GM12878 (cell line): Measurements from ENCODE around the gene ZC3H15. TPM values are rescaled to one million over a fixed set of nuclear protein-coding genes. Genes with fewer than 3 reads are reported as not detected.

Experiments used
- ATAC-seq: fragments of 200-7000 bp; cut with Tn5 transposase; 3 replicates; pipeline ENCODE4 v1.9.1; 2020; ENCODE audit warnings: mild to moderate bottlenecking, moderate library complexity
- BruUV-seq: library from RNA; stranded (reverse); fragments of 400-500 nt; replicated peaks from 2 replicates; lab custom pipeline; 2021; lab: Mats Ljungman, UMichigan
- CTCF ChIA-PET: fragments of 300-600 bp; sonication (Branson Sonifier 250); formaldehyde crosslinking; extraction: SDS; loops from one replicate; lab custom pipeline; 2021; ENCODE audit warnings: inconsistent platforms; lab: Yijun Ruan, JAX
- POLR2A ChIA-PET: fragments of 350-600 bp; formaldehyde crosslinking; extraction: SDS; loops from one replicate; lab custom pipeline; 2021; ENCODE audit warnings: inconsistent platforms; lab: Charles Lee
- RAD21 ChIA-PET: fragments of 300-600 bp; sonication (Branson Sonifier 250); formaldehyde crosslinking; loops from one replicate; lab custom pipeline; 2023; ENCODE audit warnings: antibody characterized with exemption; ENCODE audit not compliant: unreplicated experiment; lab: Charles Lee
- SMC1A ChIA-PET: fragments of 300-600 bp; sonication (Branson Sonifier 250); formaldehyde crosslinking; loops from one replicate; lab custom pipeline; 2023; ENCODE audit not compliant: unreplicated experiment, uncharacterized antibody; lab: Charles Lee
- DNase-seq: peaks from one replicate; pipeline ENCODE4 v3.0.0-alpha.2; 2011; ENCODE audit warnings: low read depth, low spot score
- FAIRE-seq: peaks from 3 replicates; lab custom pipeline; 2011; peaks lifted over from hg19 to GRCh38; lab: Jason Lieb, UNC
- H2AFZ ChIP-seq: 2 replicates; pipeline ENCODE4 v1.6.0; 2011; ENCODE audit warnings: low read depth, low read length, control low read depth; ENCODE audit not compliant: control insufficient read depth
- H3K27ac ChIP-seq: 2 replicates; pipeline ENCODE4 v1.5.1; 2011; ENCODE audit warnings: control low read depth; ENCODE audit not compliant: control insufficient read depth, insufficient read depth
- H3K27me3 ChIP-seq, 2 experiments: replicated peaks in 1 of 2; 2 replicates each; pipeline versions ENCODE4 v1.6.0 to v1.6.1; 2011; ENCODE audit warnings: low read length in 1 of 2; ENCODE audit not compliant: control insufficient read depth in 2 of 2, insufficient read depth in 2 of 2
- H3K36me3 ChIP-seq, 2 experiments: 2 replicates each; pipeline ENCODE4 v1.5.1; 2011; ENCODE audit warnings: low read length in 1 of 2; ENCODE audit not compliant: control insufficient read depth in 2 of 2, insufficient read depth in 2 of 2
- H3K4me1 ChIP-seq: 2 replicates; pipeline ENCODE4 v1.6.1; 2011; ENCODE audit warnings: mild to moderate bottlenecking, low read length, moderate library complexity, mixed read lengths; ENCODE audit not compliant: control insufficient read depth, insufficient read depth
- H3K4me2 ChIP-seq: 2 replicates; pipeline ENCODE4 v1.6.0; 2011; ENCODE audit warnings: control low read depth; ENCODE audit not compliant: control insufficient read depth, insufficient read depth
- H3K4me3 ChIP-seq: fragments of 200-600 bp; sonication (generic); 2 replicates; pipeline ENCODE4 v1.5.1; 2016
- H3K79me2 ChIP-seq: 2 replicates; pipeline ENCODE4 v1.6.0; 2011; ENCODE audit warnings: low read length; ENCODE audit not compliant: control insufficient read depth, insufficient read depth
- H3K9ac ChIP-seq: 2 replicates; pipeline ENCODE4 v1.8.0; 2011; ENCODE audit warnings: low read length, control low read depth, mixed read lengths; ENCODE audit not compliant: control insufficient read depth, insufficient read depth
- H3K9me3 ChIP-seq: replicated peaks from 3 replicates; pipeline ENCODE4 v1.5.1; 2011; ENCODE audit warnings: mild to moderate bottlenecking, low read length; ENCODE audit not compliant: control insufficient read depth, insufficient read depth
- H4K20me1 ChIP-seq: 2 replicates; pipeline ENCODE4 v1.6.0; 2011; ENCODE audit not compliant: control insufficient read depth, insufficient read depth
- ATF7 ChIP-seq: fragments of 450-650 bp; IDR thresholded peaks from 2 replicates; pipeline ENCODE4 v1.6.1; 2016; ENCODE audit warnings: low read depth, mild to moderate bottlenecking
- CBX3 ChIP-seq: fragments of 200-600 bp; sonication (generic); IDR thresholded peaks from 2 replicates; pipeline ENCODE4 v1.6.1; 2016; ENCODE audit warnings: low read depth, borderline replicate concordance
- CREB1 ChIP-seq: IDR thresholded peaks from 2 replicates; pipeline ENCODE4 v1.6.1; 2012; ENCODE audit warnings: low read depth, mild to moderate bottlenecking, inconsistent platforms
- MEF2B ChIP-seq: fragments of 450-650 bp; IDR thresholded peaks from 2 replicates; pipeline ENCODE4 v1.6.1; 2018; ENCODE audit warnings: mild to moderate bottlenecking, moderate library complexity; ENCODE audit not compliant: partially characterized antibody, poor library complexity, severe bottlenecking
- MXI1 ChIP-seq: fragments of 150-350 bp; IDR thresholded peaks from 2 replicates; pipeline ENCODE4 v1.6.1; 2011; ENCODE audit warnings: low read depth, mild to moderate bottlenecking, inconsistent platforms, low read length, improper control_type of control experiment
- NFIC ChIP-seq: IDR thresholded peaks from 2 replicates; pipeline ENCODE4 v1.6.1; 2012; ENCODE audit warnings: low read depth, mild to moderate bottlenecking, inconsistent platforms, low read length, moderate library complexity
- NR2F1 ChIP-seq: fragments of 450-650 bp; conservative IDR thresholded peaks from 2 replicates; pipeline ENCODE4 v1.6.1; 2017; ENCODE audit warnings: mild to moderate bottlenecking
- PBX3 ChIP-seq: IDR thresholded peaks from 2 replicates; pipeline ENCODE4 v1.6.1; 2011; ENCODE audit warnings: mild to moderate bottlenecking, low read depth, low read length, moderate library complexity; ENCODE audit not compliant: insufficient replicate concordance
- RB1 ChIP-seq: fragments of 450-650 bp; formaldehyde crosslinking; IDR thresholded peaks from 2 replicates; pipeline ENCODE4 v1.6.1; 2017; ENCODE audit warnings: mild to moderate bottlenecking, borderline replicate concordance
- SUPT20H ChIP-seq: IDR thresholded peaks from 2 replicates; pipeline ENCODE4 v1.6.1; 2011; ENCODE audit warnings: low read depth, mild to moderate bottlenecking, low read length, moderate library complexity, borderline replicate concordance; ENCODE audit not compliant: control insufficient read depth
- ZNF217 ChIP-seq: fragments of 450-650 bp; IDR thresholded peaks from 2 replicates; pipeline ENCODE4 v1.6.1; 2017; ENCODE audit warnings: antibody characterized with exemption, mild to moderate bottlenecking
- ZNF622 ChIP-seq: fragments of 450-650 bp; IDR thresholded peaks from 2 replicates; pipeline ENCODE4 v1.6.1; 2017; ENCODE audit warnings: mild to moderate bottlenecking, inconsistent platforms
- ZNF687 ChIP-seq: fragments of 450-650 bp; IDR thresholded peaks from 2 replicates; pipeline ENCODE4 v1.6.1; 2017; ENCODE audit warnings: mild to moderate bottlenecking, moderate library complexity
- WGBS: methylation state at CpG from one replicate; pipeline ENCODE4 v1.1.6; 2016; ENCODE audit warnings: low lambda C conversion rate; ENCODE audit not compliant: insufficient replicate concordance, insufficient coverage; ENCODE audit errors: missing lambda C conversion rate; 5-methylcytosine and 5-hydroxymethylcytosine counted together
- in situ Hi-C: fragments of 300-500 bp; cut with MboI; formaldehyde crosslinking; loops from 9 replicates; pipeline ENCODE4 v1.14.3; 2018; ENCODE audit warnings: mixed read lengths
- intact Hi-C: fragments of 100-400 bp; cut with micrococcal nuclease; formaldehyde crosslinking; loops from one replicate; pipeline ENCODE4 v1.14.2; 2022; ENCODE audit not compliant: unreplicated experiment
- polyA plus RNA-seq, 11 experiments: library from polyadenylated mRNA; depleted of rRNA in 4 of 11; unstranded in 6 of 11; stranded (reverse) in 5 of 11; fragments of >200 nt; fragmentation: Nextera tagmentation in 4 of 11; fragmentation: Illumina TruSeq in 1 of 11; extraction: Ambion mirVana in 4 of 11; extraction: Trizol in 1 of 11; gene quantifications; 1 replicate in 1 of 11; 2 replicates in 10 of 11; pipeline versions ENCODE4 v1.2.1 to v1.2.3, GENCODE V29; 2011 to 2016; ENCODE audit warnings: inconsistent platforms in 2 of 11, missing spikeins in 2 of 11, low read depth in 1 of 11
- total RNA-seq, 4 experiments: library from RNA; depleted of rRNA in 3 of 4; stranded (reverse); fragments of >200 nt in 3 of 4; fragmentation: Illumina TruSeq in 1 of 4; extraction: Trizol in 1 of 4; gene quantifications; 2 replicates each; pipeline versions ENCODE4 v1.2.1 to v1.2.3, GENCODE V29; 2013 to 2021

Gene ZC3H15
- total and polyA plus RNA-seq, 10 of the 15 experiments (the other 5 are each of a cell fraction or from before 2014, with no cell fraction given) = 51.5 to 152 (median 123) TPM

- no peak overlapping the region for H3K27ac ChIP-seq
- SMC1A ChIA-PET = interaction anchor here (1.8 kb wide), 1 partner anchor 109 kb away, joined by 5 read pairs; no protein-coding TSS in a partner anchor
Observed at GRCh38 chr2:186532891-186533290, 46.8 kb downstream of the ZC3H15 start.

More at GRCh38 chr2:186532891-186533290, 46.8 kb downstream of the ZC3H15 start:
- BruUV-seq = no TSS peak
- in situ Hi-C loops (no loop called here), intact Hi-C loops (no loop called here)
- DNase-seq = no peak
- H3K9ac ChIP-seq = no peak overlapping the region
- no peak overlapping the region for H3K4me2 ChIP-seq
- H3K4me3 ChIP-seq = no peak overlapping the region
- TF ChIP-seq CBX3 (no peak), RB1 (no peak), PBX3 (no peak), ATF7 (no peak), ZNF217 (no peak), ZNF622 (no peak), NR2F1 (no peak), ZNF687 (no peak), MXI1 (no peak), NFIC (no peak), SUPT20H (no peak), MEF2B (no peak), CREB1 (no peak)
- POLR2A ChIA-PET = interaction anchor here (0.6 kb wide), 1 partner anchor 523 kb away, joined by 3 read pairs; no protein-coding TSS in a partner anchor
- no peak overlapping the region for H2AFZ ChIP-seq
- no peaks in the 10 kb centered on the region for H3K4me1 ChIP-seq
- CTCF ChIA-PET = no interaction called here
- H3K79me2 ChIP-seq = no peaks in the 10 kb centered on the region
- no peak for ATAC-seq
- no peaks in the 10 kb centered on the region for H3K36me3 ChIP-seq
- H3K27me3 ChIP-seq = no peaks in the 10 kb centered on the region
- WGBS = 65% methylated on average over 1 of the region's 1 CpG
- FAIRE-seq = no peak
- no peaks in the 10 kb centered on the region for H4K20me1 ChIP-seq
- no peaks in the 10 kb centered on the region for H3K9me3 ChIP-seq
- RAD21 ChIA-PET = no interaction called here
